ENCODE measurements around the gene PLXNB2. TPM values are rescaled to one million over a fixed set of nuclear protein-coding genes. Genes with fewer than 3 reads are reported as not detected.

The PLXNB2 gene
- total and polyA plus RNA-seq, 2 donors (not counting 1 experiment from before 2014, with no cell fraction given), result 62.7 to 209 TPM

GRCh38 chr22:50314455-50315288 is 7.2 kb upstream of the PLXNB2 start:
- Histone ChIP-seq H3K4me1 (ENCODE audit: control insufficient read depth, extremely low read depth, insufficient read depth, low read length) (no peaks in the 10 kb centered on the region), H3K4me3 (replicated peaks in 1 of 4; ENCODE audit: control extremely low read depth in 1 of 4, insufficient read depth in 1 of 4, low read depth in 3 of 4, low read length in 4 of 4) (no peak overlapping the region), H3K27ac (ENCODE audit: insufficient read depth, low read length) (no peak overlapping the region), H3K79me2 (ENCODE audit: control insufficient read depth, insufficient read depth, low read length) (no peaks in the 10 kb centered on the region), H3K9ac (ENCODE audit: insufficient read depth, low read length) (no peak overlapping the region), H3K27me3 (ENCODE audit: control insufficient read depth, insufficient read depth, low read length) (no peaks in the 10 kb centered on the region), H3K36me3 (ENCODE audit: control insufficient read depth, insufficient read depth, low read length) (no peaks in the 10 kb centered on the region), H3K9me3 (ENCODE audit: control insufficient read depth, insufficient read depth, low read depth, low read length) (no peaks in the 10 kb centered on the region), H4K20me1 (ENCODE audit: control insufficient read depth, extremely low read depth, insufficient read depth, low read length) (no peaks in the 10 kb centered on the region), H2AFZ (ENCODE audit: low read length) (no peak overlapping the region), H3K4me2 (ENCODE audit: extremely low read depth, insufficient read depth, low read length) (no peak overlapping the region)
- TF ChIP-seq EZH2 (IDR thresholded peaks at IDR 0.05; ENCODE audit: low read length, missing control alignments), result no peak
- TF ChIP-seq CTCF (conservative IDR thresholded peaks at IDR 0.05 in 1 of 2, IDR thresholded peaks at IDR 0.05 in 1 of 2; ENCODE audit: low read depth in 1 of 2, low read length in 2 of 2), result no peak
- DNase-seq (ENCODE audit: low read depth in 2 of 2), result no peak

- Histone ChIP-seq H3K27ac (ENCODE audit: insufficient read depth, low read length) (no peak overlapping the region), H4K20me1 (ENCODE audit: control insufficient read depth, extremely low read depth, insufficient read depth, low read length) (no peaks in the 10 kb centered on the region), H3K4me2 (ENCODE audit: extremely low read depth, insufficient read depth, low read length) (no peak overlapping the region), H3K79me2 (ENCODE audit: control insufficient read depth, insufficient read depth, low read length) (no peaks in the 10 kb centered on the region), H3K4me3 (replicated peaks in 1 of 4; ENCODE audit: control extremely low read depth in 1 of 4, insufficient read depth in 1 of 4, low read depth in 3 of 4, low read length in 4 of 4) (no peak overlapping the region), H3K9ac (ENCODE audit: insufficient read depth, low read length) (no peak overlapping the region), H3K36me3 (ENCODE audit: control insufficient read depth, insufficient read depth, low read length) (no peaks in the 10 kb centered on the region), H3K27me3 (ENCODE audit: control insufficient read depth, insufficient read depth, low read length) (no peaks in the 10 kb centered on the region), H2AFZ (ENCODE audit: low read length) (no peak overlapping the region), H3K4me1 (ENCODE audit: control insufficient read depth, extremely low read depth, insufficient read depth, low read length) (peaks cover 4% of the 10 kb centered on the region), H3K9me3 (ENCODE audit: control insufficient read depth, insufficient read depth, low read depth, low read length) (no peaks in the 10 kb centered on the region)
- no peak for DNase-seq (ENCODE audit: low read depth in 2 of 2)
- no peak for TF ChIP-seq EZH2 (IDR thresholded peaks at IDR 0.05; ENCODE audit: low read length, missing control alignments)
- no peak for TF ChIP-seq CTCF (conservative IDR thresholded peaks at IDR 0.05 in 1 of 2, IDR thresholded peaks at IDR 0.05 in 1 of 2; ENCODE audit: low read depth in 1 of 2, low read length in 2 of 2)
These were observed 6.6 kb upstream of the PLXNB2 start for GRCh38 chr22:50314081-50314454.

DNA sequence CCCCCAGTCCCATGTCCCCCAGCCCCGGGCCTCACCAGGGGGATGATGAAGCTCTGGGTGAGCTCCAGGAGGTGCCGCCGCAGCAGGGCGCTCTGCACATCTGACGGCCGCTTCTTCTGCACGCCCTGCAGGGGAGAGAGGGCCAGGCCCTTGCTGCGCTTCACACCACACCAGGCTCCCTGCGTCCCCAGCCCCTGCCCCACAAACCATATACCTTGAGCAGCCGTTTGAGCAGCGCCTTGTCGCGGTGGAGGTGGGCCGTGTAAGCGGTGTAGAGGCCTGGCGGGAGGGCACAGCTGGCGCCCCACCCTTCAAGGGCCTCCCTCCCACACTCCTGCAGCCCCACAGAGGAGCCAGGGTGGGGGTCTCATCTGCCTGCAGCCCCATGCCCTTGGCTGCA is 6.2 kb upstream of the PLXNB2 start:
- Histone ChIP-seq H3K9me3 (ENCODE audit: control insufficient read depth, insufficient read depth, low read depth, low read length) (no peaks in the 10 kb centered on the region), H3K4me1 (ENCODE audit: control insufficient read depth, extremely low read depth, insufficient read depth, low read length) (peaks cover 8% of the 10 kb centered on the region), H3K27ac (ENCODE audit: insufficient read depth, low read length) (no peak overlapping the region), H3K4me2 (ENCODE audit: extremely low read depth, insufficient read depth, low read length) (no peak overlapping the region), H3K36me3 (ENCODE audit: control insufficient read depth, insufficient read depth, low read length) (no peaks in the 10 kb centered on the region), H3K79me2 (ENCODE audit: control insufficient read depth, insufficient read depth, low read length) (no peaks in the 10 kb centered on the region), H3K27me3 (ENCODE audit: control insufficient read depth, insufficient read depth, low read length) (no peaks in the 10 kb centered on the region), H4K20me1 (ENCODE audit: control insufficient read depth, extremely low read depth, insufficient read depth, low read length) (no peaks in the 10 kb centered on the region), H3K9ac (ENCODE audit: insufficient read depth, low read length) (no peak overlapping the region), H2AFZ (ENCODE audit: low read length) (no peak overlapping the region), H3K4me3 (replicated peaks in 1 of 4; ENCODE audit: control extremely low read depth in 1 of 4, insufficient read depth in 1 of 4, low read depth in 3 of 4, low read length in 4 of 4) (no peak overlapping the region)
- no peak for TF ChIP-seq EZH2 (IDR thresholded peaks at IDR 0.05; ENCODE audit: low read length, missing control alignments)
- TF ChIP-seq CTCF (conservative IDR thresholded peaks at IDR 0.05 in 1 of 2, IDR thresholded peaks at IDR 0.05 in 1 of 2; ENCODE audit: low read depth in 1 of 2, low read length in 2 of 2), result no peak
- no peak for DNase-seq (ENCODE audit: low read depth in 2 of 2)
